Activated CD8-positive, alpha-beta memory T cell treated with anti-CD3 and anti-CD28 coated beads for 1 hour (primary cell): Measurements from ENCODE around the gene PNKD.

ENCODE experiments used
- DNase-seq, 2 donors: peaks; one replicate each; pipeline ENCODE4 v3.0.0-alpha.2; 2020; ENCODE audit warnings: low read depth in 1 of 2; ENCODE audit errors: extremely low read depth in 1 of 2

The PNKD gene

GRCh38 chr2:218269900-218270720 lies at the start of gene PNKD, which contains the start of gene AAMP:
Gene PNKD (plus strand): TSS chr2:218270519. CDS start chr2:218270536, 17 bp downstream.
Gene AAMP (minus strand): TSS chr2:218270137. CDS start chr2:218270086, 51 bp downstream.
- peak; percentile 99 to 100 for DNase-seq

- no peak for DNase-seq
These were observed 49.3 kb upstream of the PNKD start for GRCh38 chr2:218221000-218221399.

- no peak for DNase-seq
These were observed 47.3 kb upstream of the PNKD start for GRCh38 chr2:218223046-218223445.

- no peak for DNase-seq
These were observed 46.1 kb upstream of the PNKD start for GRCh38 chr2:218224186-218224585.

- DNase-seq: no peak
These were observed 43.4 kb upstream of the PNKD start for GRCh38 chr2:218226903-218227302.

GRCh38 chr2:218228366-218229090 lies 41.8 kb upstream of the PNKD start:
- no peak for DNase-seq

GRCh38 chr2:218229239-218229638 lies 41.1 kb upstream of the PNKD start:
- peak in 1 of 2 donors; percentile 19 for DNase-seq

- DNase-seq: no peak
These were observed 40.5 kb upstream of the PNKD start for GRCh38 chr2:218229851-218230250.

GRCh38 chr2:218230882-218231281 lies 39.4 kb upstream of the PNKD start:
- no peak for DNase-seq

- no peak for DNase-seq
These were observed 36.8 kb upstream of the PNKD start for GRCh38 chr2:218233543-218233942.

GRCh38 chr2:218234521-218234920 lies 35.8 kb upstream of the PNKD start:
- DNase-seq: no peak

GRCh38 chr2:218235017-218235416 lies 35.3 kb upstream of the PNKD start:
- DNase-seq: no peak

GRCh38 chr2:218236829-218237228 lies 33.5 kb upstream of the PNKD start:
- no peak for DNase-seq

GRCh38 chr2:218238887-218239286 lies 31.4 kb upstream of the PNKD start:
- DNase-seq: no peak

- no peak for DNase-seq
These were observed 26.1 kb upstream of the PNKD start for GRCh38 chr2:218244204-218244603.

GRCh38 chr2:218244665-218245064 lies 25.7 kb upstream of the PNKD start:
- no peak for DNase-seq

GRCh38 chr2:218245214-218245613 lies 25.1 kb upstream of the PNKD start:
- no peak for DNase-seq

GRCh38 chr2:218249691-218250090 lies 20.6 kb upstream of the PNKD start:
- no peak for DNase-seq

- no peak for DNase-seq
These were observed 17.6 kb upstream of the PNKD start for GRCh38 chr2:218252509-218253231.

- no peak for DNase-seq
These were observed 17.1 kb upstream of the PNKD start for GRCh38 chr2:218253232-218253625.

- DNase-seq: no peak
These were observed 14.9 kb upstream of the PNKD start for GRCh38 chr2:218255446-218255845.
